Measurements from ENCODE around the gene MPP4.

Gene MPP4

GRCh38 chr2:201621293-201621999 lies 77.0 kb downstream of the MPP4 start:
- no peak for DNase-seq

- no peak for DNase-seq
These were observed 79.4 kb downstream of the MPP4 start for GRCh38 chr2:201618744-201619662.

GRCh38 chr2:201608021-201608420 lies 90.4 kb downstream of the MPP4 start:
- DNase-seq = no peak

GRCh38 chr2:201607568-201607967 lies 90.9 kb downstream of the MPP4 start:
- DNase-seq = no peak

- no peak for DNase-seq
These were observed 97.5 kb downstream of the MPP4 start for GRCh38 chr2:201600906-201601305.

GRCh38 chr2:201597397-201597796 lies 101.0 kb downstream of the MPP4 start:
- DNase-seq = no peak
